B cell (primary cell): ENCODE data around the gene GRK6. TPM values are rescaled to one million over a fixed set of nuclear protein-coding genes. Genes with fewer than 3 reads are reported as not detected.
A peak's percentile ranks its signal among the peaks of the same experiment; 100 is the strongest.

ENCODE experiments used
- ATAC-seq: fragments of 200-7000 bp; cut with Tn5 transposase; one replicate; pipeline ENCODE4 v1.10.0; 2021; ENCODE audit warnings: low read depth, mild to moderate bottlenecking, moderate number of reproducible peaks, moderate library complexity
- CTCF ChIA-PET: fragments of 350-600 bp; sonication (Branson Sonifier 250); formaldehyde crosslinking; loops from one replicate; lab custom pipeline; 2021; ENCODE audit warnings: antibody characterized with exemption, inconsistent platforms; lab: Charles Lee
- POLR2A ChIA-PET: fragments of 350-600 bp; sonication (Branson Sonifier 250); formaldehyde crosslinking; loops from one replicate; lab custom pipeline; 2021; ENCODE audit warnings: antibody characterized with exemption; lab: Charles Lee
- DNase-seq: peaks from one replicate; pipeline ENCODE4 v3.0.0; 2013
- H2AFZ ChIP-seq: 2 replicates; pipeline ENCODE4 v1.6.1; 2012; ENCODE audit warnings: mild to moderate bottlenecking, low read depth, low read length; ENCODE audit not compliant: insufficient read depth, poor library complexity, severe bottlenecking
- H3K27ac ChIP-seq, 2 donors: 1 replicate in 1 of 2; 2 replicates in 1 of 2; pipeline ENCODE4 v1.5.1; 2012 to 2013; ENCODE audit warnings: low read length in 2 of 2, mild to moderate bottlenecking in 2 of 2, moderate library complexity in 1 of 2
- H3K27me3 ChIP-seq, 4 experiments: fragments of 200-600 bp in 1 of 4; sonication (generic) in 1 of 4; replicated peaks in 1 of 4; 1 replicate in 2 of 4; 2 replicates in 2 of 4; pipeline versions ENCODE4 v1.6.1 to v1.7.0; 2013 to 2016; ENCODE audit warnings: low read length in 3 of 4, mild to moderate bottlenecking in 2 of 4, mixed read lengths in 1 of 4, moderate library complexity in 1 of 4; ENCODE audit not compliant: insufficient read depth in 4 of 4, control insufficient read depth in 3 of 4; ENCODE audit errors: control extremely low read depth in 1 of 4
- H3K36me3 ChIP-seq, 2 experiments: replicated peaks in 1 of 2; 1 replicate in 1 of 2; 2 replicates in 1 of 2; pipeline versions ENCODE4 v1.6.1 to v1.7.1; 2013; ENCODE audit warnings: low read length in 1 of 2; ENCODE audit not compliant: insufficient read depth in 2 of 2, control insufficient read depth in 1 of 2; ENCODE audit errors: control extremely low read depth in 1 of 2, extremely low read depth in 1 of 2
- H3K4me1 ChIP-seq, 2 donors: fragments of 200-600 bp in 1 of 2; sonication (generic) in 1 of 2; 1 replicate in 1 of 2; 2 replicates in 1 of 2; pipeline versions ENCODE4 v1.5.1 to v1.6.1; 2013 to 2017; ENCODE audit warnings: low read length in 2 of 2; ENCODE audit not compliant: control insufficient read depth in 2 of 2, insufficient read depth in 2 of 2
- H3K4me2 ChIP-seq: replicated peaks from 2 replicates; pipeline ENCODE3; 2012; ENCODE audit warnings: mild to moderate bottlenecking, low read depth, low read length; ENCODE audit not compliant: poor library complexity, severe bottlenecking
- H3K4me3 ChIP-seq, 5 experiments: fragments of 200-600 bp in 1 of 5; sonication (generic) in 1 of 5; 1 replicate in 3 of 5; 2 replicates in 2 of 5; pipeline versions ENCODE4 v1.5.1 to v1.7.0; 2011 to 2016; ENCODE audit warnings: low read length in 4 of 5, mild to moderate bottlenecking in 4 of 5, low read depth in 2 of 5, control low read depth in 1 of 5, moderate library complexity in 1 of 5; ENCODE audit not compliant: insufficient read depth in 1 of 5; ENCODE audit errors: control extremely low read depth in 1 of 5, extremely low read depth in 1 of 5
- H3K79me2 ChIP-seq: fragments of 200-600 bp; sonication (generic); one replicate; pipeline ENCODE4 v1.6.0; 2016; ENCODE audit warnings: low read length; ENCODE audit not compliant: control insufficient read depth, insufficient read depth
- H3K9ac ChIP-seq: fragments of 200-600 bp; sonication (generic); 2 replicates; pipeline ENCODE4 v1.6.1; 2017; ENCODE audit warnings: mild to moderate bottlenecking, low read length, moderate library complexity
- H3K9me3 ChIP-seq, 3 donors: one replicate each; pipeline versions ENCODE4 v1.6.1 to v1.7.1; 2013; ENCODE audit warnings: low read length in 2 of 3; ENCODE audit not compliant: control insufficient read depth in 2 of 3, insufficient read depth in 1 of 3; ENCODE audit errors: control extremely low read depth in 1 of 3
- H4K20me1 ChIP-seq: 2 replicates; pipeline ENCODE4 v1.6.0; 2012; ENCODE audit warnings: mild to moderate bottlenecking, low read length; ENCODE audit not compliant: insufficient read depth, control insufficient read depth, poor library complexity, severe bottlenecking
- H3K27ac Mint-ChIP-seq: one replicate; pipeline ENCODE4 v1.8.0; 2021; ENCODE audit warnings: mixed read lengths
- H3K27me3 Mint-ChIP-seq: one replicate; pipeline ENCODE4 v1.8.0; 2021; ENCODE audit warnings: mixed read lengths
- H3K4me1 Mint-ChIP-seq: one replicate; pipeline ENCODE4 v1.8.0; 2021; ENCODE audit warnings: mixed read lengths
- H3K4me3 Mint-ChIP-seq: one replicate; pipeline ENCODE4 v1.8.0; 2021; ENCODE audit warnings: mixed read lengths
- H3K9me3 Mint-ChIP-seq: one replicate; pipeline ENCODE4 v1.8.0; 2022; ENCODE audit warnings: mixed read lengths; ENCODE audit not compliant: insufficient read depth
- EZH2 ChIP-seq: IDR thresholded peaks from 2 replicates; pipeline ENCODE4 v1.6.1; 2012; ENCODE audit warnings: borderline replicate concordance, low read depth, mild to moderate bottlenecking, moderate library complexity, low read length; ENCODE audit not compliant: insufficient read depth, poor library complexity, severe bottlenecking
- WGBS: methylation state at CpG from one replicate; pipeline ENCODE4 v1.1.5; 2013; ENCODE audit warnings: missing lambda C conversion rate; ENCODE audit not compliant: insufficient coverage; 5-methylcytosine and 5-hydroxymethylcytosine counted together
- intact Hi-C: fragments of 100-400 bp; cut with micrococcal nuclease; formaldehyde crosslinking; loops from one replicate; pipeline ENCODE4 v1.10.0; 2022
- polyA plus RNA-seq: library from polyadenylated mRNA; depleted of rRNA; stranded (reverse); fragments of >200 nt; gene quantifications from 2 replicates; pipeline ENCODE4 v1.2.3, GENCODE V29; 2012
- total RNA-seq, 2 donors: library from RNA; stranded (reverse); fragments of 120-200 nt in 1 of 2; gene quantifications; 1 replicate in 1 of 2; 2 replicates in 1 of 2; pipeline versions ENCODE4 v1.2.3 to v1.2.4, GENCODE V29; 2013 to 2022
- TF ChIP-seq, protein P1 (sequence below): fragments of 200-600 bp; IDR thresholded peaks from one replicate; pipeline ENCODE4 v1.8.0; 2022; ENCODE audit warnings: antibody characterized with exemption, mild to moderate bottlenecking

The GRK6 gene
- total and polyA plus RNA-seq, 2 donors (not counting 1 experiment from before 2014, with no cell fraction given): 155 to 173 TPM

DNA sequence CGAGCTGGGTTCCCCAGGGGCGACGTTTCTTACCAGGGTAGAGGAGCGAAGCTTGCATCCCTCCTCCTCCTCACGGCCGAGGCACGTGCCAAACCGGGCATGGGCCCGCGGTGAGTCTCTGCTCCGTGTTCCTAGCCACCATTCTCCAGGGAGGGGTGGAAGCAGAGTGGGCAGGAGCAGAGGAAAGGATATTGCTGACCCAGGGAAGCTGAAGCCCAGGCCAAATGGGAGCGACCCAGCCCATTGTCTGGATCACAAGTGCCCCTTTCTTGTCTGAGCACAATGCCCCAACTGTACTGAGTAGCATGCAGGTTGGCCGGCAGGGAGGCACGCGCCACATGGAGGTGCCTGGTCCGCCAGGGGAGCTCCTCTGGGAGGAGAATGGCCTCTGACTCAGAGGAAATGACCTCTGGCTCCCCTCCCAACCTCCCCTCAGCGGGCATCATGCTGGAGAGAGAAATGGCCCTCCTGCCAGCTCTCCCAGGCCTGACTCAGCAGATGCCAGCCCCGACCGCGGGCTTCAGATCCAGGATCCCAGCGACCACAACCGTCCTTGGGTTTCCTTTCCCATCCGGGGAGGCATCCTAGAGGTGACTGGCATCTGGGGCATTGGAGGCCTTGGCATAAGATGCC lies 21.3 kb downstream of the GRK6 start:
- peaks cover 14% of the 10 kb centered on the region for H3K79me2 ChIP-seq
- H3K27ac Mint-ChIP-seq: peak overlapping the region; percentile 70
- H3K27ac ChIP-seq: no peak overlapping the region
- no peak overlapping the region for H3K9ac ChIP-seq
- H2AFZ ChIP-seq: no peak overlapping the region
- H4K20me1 ChIP-seq: peaks cover 46% of the 10 kb centered on the region
- peaks cover 34 to 51% of the 10 kb centered on the region in 2 donors for H3K4me1 ChIP-seq
- H3K4me2 ChIP-seq: peak overlapping the region; percentile 93
- 7% methylated on average over 20 of the region's 23 CpGs for WGBS
- peak overlapping the region in 1 of 5 experiments; percentile 60 for H3K4me3 ChIP-seq
- H3K36me3 ChIP-seq: peaks cover 0 to 4% of the 10 kb centered on the region in 2 experiments
- peaks cover 51% of the 10 kb centered on the region for H3K4me1 Mint-ChIP-seq
- ChIA-PET POLR2A (interaction anchor here (0.5 to 10.8 kb wide), 8 partner anchors 8 to 698 kb away, joined by 3 to 103 read pairs (median 6); partner anchors contain the start of gene GRK6), CTCF (interaction anchor here (1.3 to 21.3 kb wide), 7 partner anchors 8 to 138 kb away, joined by 3 to 628 read pairs (median 6); partner anchors contain the start of genes F12, GRK6 and PFN3)
- H3K9me3 Mint-ChIP-seq: no peaks in the 10 kb centered on the region
- ATAC-seq (no peak), DNase-seq (peak; percentile 51)
- peaks cover 0 to 14% (median 0%) of the 10 kb centered on the region in 4 experiments for H3K27me3 ChIP-seq
- intact Hi-C loops: loop anchor here (2.0 kb wide), 1 partner anchor 43 kb away; no protein-coding TSS in a partner anchor
- H3K9me3 ChIP-seq: no peaks in the 10 kb centered on the region
- H3K27me3 Mint-ChIP-seq: no peaks in the 10 kb centered on the region
- TF ChIP-seq, protein P1, sequence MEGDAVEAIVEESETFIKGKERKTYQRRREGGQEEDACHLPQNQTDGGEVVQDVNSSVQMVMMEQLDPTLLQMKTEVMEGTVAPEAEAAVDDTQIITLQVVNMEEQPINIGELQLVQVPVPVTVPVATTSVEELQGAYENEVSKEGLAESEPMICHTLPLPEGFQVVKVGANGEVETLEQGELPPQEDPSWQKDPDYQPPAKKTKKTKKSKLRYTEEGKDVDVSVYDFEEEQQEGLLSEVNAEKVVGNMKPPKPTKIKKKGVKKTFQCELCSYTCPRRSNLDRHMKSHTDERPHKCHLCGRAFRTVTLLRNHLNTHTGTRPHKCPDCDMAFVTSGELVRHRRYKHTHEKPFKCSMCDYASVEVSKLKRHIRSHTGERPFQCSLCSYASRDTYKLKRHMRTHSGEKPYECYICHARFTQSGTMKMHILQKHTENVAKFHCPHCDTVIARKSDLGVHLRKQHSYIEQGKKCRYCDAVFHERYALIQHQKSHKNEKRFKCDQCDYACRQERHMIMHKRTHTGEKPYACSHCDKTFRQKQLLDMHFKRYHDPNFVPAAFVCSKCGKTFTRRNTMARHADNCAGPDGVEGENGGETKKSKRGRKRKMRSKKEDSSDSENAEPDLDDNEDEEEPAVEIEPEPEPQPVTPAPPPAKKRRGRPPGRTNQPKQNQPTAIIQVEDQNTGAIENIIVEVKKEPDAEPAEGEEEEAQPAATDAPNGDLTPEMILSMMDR: no peak
- TF ChIP-seq EZH2: no peak
- peak overlapping the region; percentile 75 for H3K4me3 Mint-ChIP-seq
